Ascending aorta (tissue), 2 donors: ENCODE data around the gene TMEM174. TPM values are rescaled to one million over a fixed set of nuclear protein-coding genes. Genes with fewer than 3 reads are reported as not detected.

Source experiments
- DNase-seq, 2 donors: peaks; one replicate each; pipeline ENCODE4 v3.0.0-alpha.2; 2019; ENCODE audit warnings: low spot score in 2 of 2
- H3K27ac ChIP-seq, 2 donors: fragments of 200-600 bp; sonication (generic); one replicate each; pipeline ENCODE4 v1.5.1; 2016 to 2017; ENCODE audit warnings: mild to moderate bottlenecking in 1 of 2
- H3K27me3 ChIP-seq: fragments of 200-600 bp; sonication (generic); one replicate; pipeline ENCODE4 v1.5.1; 2017
- H3K36me3 ChIP-seq, 2 donors: fragments of 200-600 bp; sonication (generic); one replicate each; pipeline ENCODE4 v1.5.1; 2016
- H3K4me1 ChIP-seq, 2 donors: fragments of 200-600 bp; sonication (generic); one replicate each; pipeline ENCODE4 v1.5.1; 2016 to 2017; ENCODE audit warnings: mild to moderate bottlenecking in 1 of 2
- H3K4me3 ChIP-seq, 2 donors: fragments of 200-600 bp; sonication (generic); one replicate each; pipeline ENCODE4 v1.5.1; 2016 to 2017; ENCODE audit warnings: mild to moderate bottlenecking in 1 of 2
- H3K9me3 ChIP-seq, 2 donors: fragments of 200-600 bp; sonication (generic); one replicate each; pipeline ENCODE4 v1.5.1; 2016
- CTCF ChIP-seq, 3 experiments: fragments of 200-600 bp in 2 of 3; fragments of 450-650 bp in 1 of 3; sonication (generic) in 2 of 3; IDR thresholded peaks; one replicate each; pipeline ENCODE4 v1.5.1; 2016 to 2019; ENCODE audit warnings: antibody characterized with exemption in 3 of 3, mild to moderate bottlenecking in 1 of 3, moderate library complexity in 1 of 3
- intact Hi-C: fragments of 100-400 bp; cut with DNase I; formaldehyde crosslinking; loops from one replicate; pipeline ENCODE4 v1.15.1; 2023
- total RNA-seq: library from RNA; depleted of rRNA; stranded (reverse); fragments of >200 nt; gene quantifications from one replicate; pipeline ENCODE4 v1.1.0, GENCODE V29; 2016

The TMEM174 gene
- total RNA-seq, 1 donor from 2014 or later: not detected

- DNase-seq: no peak
- Histone ChIP-seq H3K4me3 (no peak overlapping the region), H3K27ac (no peak overlapping the region), H3K4me1 (no peaks in the 10 kb centered on the region), H3K27me3 (no peaks in the 10 kb centered on the region), H3K36me3 (no peaks in the 10 kb centered on the region), H3K9me3 (no peaks in the 10 kb centered on the region)
- intact Hi-C loops: no loop called here
- TF ChIP-seq CTCF (IDR thresholded peaks at IDR 0.05): no peak
Measured at GRCh38 chr5:73197637-73198257, 24.8 kb downstream of the TMEM174 start.

GRCh38 chr5:73198833-73199592, 26.0 kb downstream of the TMEM174 start:
- Histone ChIP-seq H3K36me3 (no peaks in the 10 kb centered on the region), H3K4me1 (no peaks in the 10 kb centered on the region), H3K4me3 (no peak overlapping the region), H3K27ac (no peak overlapping the region), H3K27me3 (no peaks in the 10 kb centered on the region), H3K9me3 (no peaks in the 10 kb centered on the region)
- no peak for TF ChIP-seq CTCF (IDR thresholded peaks at IDR 0.05)
- no peak for DNase-seq
- intact Hi-C loops: no loop called here

- no peak for TF ChIP-seq CTCF (IDR thresholded peaks at IDR 0.05)
- no peaks in the 10 kb centered on the region for H3K4me1 ChIP-seq
- intact Hi-C loops: loop anchor here (5.0 kb wide), 1 partner anchor 117 kb away; no protein-coding TSS in a partner anchor
Measured at GRCh38 chr5:73199671-73200070, 26.7 kb downstream of the TMEM174 start.

GRCh38 chr5:73201547-73202513, 28.8 kb downstream of the TMEM174 start:
- no peak overlapping the region for H3K27ac ChIP-seq
- intact Hi-C loops: loop anchor here (5.0 kb wide), 1 partner anchor 120 kb away; no protein-coding TSS in a partner anchor
- H3K4me1 ChIP-seq: no peaks in the 10 kb centered on the region
- H3K4me3 ChIP-seq: peak overlapping the region in 1 of 2 donors; percentile 23
- peak in 1 of 2 donors; percentile 76 for DNase-seq
- H3K36me3 ChIP-seq: no peaks in the 10 kb centered on the region
- H3K9me3 ChIP-seq: no peaks in the 10 kb centered on the region
- peak; percentile 63 to 90 (median 84) for TF ChIP-seq CTCF (IDR thresholded peaks at IDR 0.05)
- H3K27me3 ChIP-seq: no peaks in the 10 kb centered on the region

More at GRCh38 chr5:73199671-73200070, 26.7 kb downstream of the TMEM174 start:
- DNase-seq: no peak
- Histone ChIP-seq H3K9me3 (no peaks in the 10 kb centered on the region), H3K36me3 (no peaks in the 10 kb centered on the region), H3K4me3 (no peak overlapping the region), H3K27me3 (no peaks in the 10 kb centered on the region), H3K27ac (no peak overlapping the region)

GRCh38 chr5:73204332-73204731, 31.3 kb downstream of the TMEM174 start:
- Histone ChIP-seq H3K9me3 (no peaks in the 10 kb centered on the region), H3K27me3 (no peaks in the 10 kb centered on the region), H3K4me1 (no peaks in the 10 kb centered on the region), H3K36me3 (no peaks in the 10 kb centered on the region), H3K4me3 (no peak overlapping the region), H3K27ac (no peak overlapping the region)
- no peak for TF ChIP-seq CTCF (IDR thresholded peaks at IDR 0.05)
- DNase-seq: no peak
- intact Hi-C loops: loop anchor here (5.0 kb wide), 1 partner anchor 122 kb away; no protein-coding TSS in a partner anchor
